HepG2 (cell line): ENCODE results near the gene OIT3. TPM values are rescaled to one million over a fixed set of nuclear protein-coding genes. Genes with fewer than 3 reads are reported as not detected.
A peak's percentile ranks its signal among the peaks of the same experiment; 100 is the strongest.

Experiments
- FOSL2 ChIP-seq: sonication (generic); formaldehyde crosslinking; IDR thresholded peaks from 2 replicates; pipeline ENCODE4 v1.4.0; 2020; ENCODE audit warnings: missing genetic modification reagents
- MEIS2 ChIP-seq: sonication (generic); formaldehyde crosslinking; IDR thresholded peaks from 2 replicates; pipeline ENCODE4 v1.9.0; 2021; ENCODE audit warnings: mild to moderate bottlenecking, missing genetic modification reagents
- RAD51 ChIP-seq: fragments of 450-650 bp; IDR thresholded peaks from 2 replicates; pipeline ENCODE4 v1.6.1; 2016; ENCODE audit warnings: borderline replicate concordance
- SMC3 ChIP-seq: IDR thresholded peaks from 2 replicates; pipeline ENCODE4 v1.6.1; 2011; ENCODE audit warnings: low read length, improper control_type of control experiment
- SP5 ChIP-seq: IDR thresholded peaks from 2 replicates; pipeline ENCODE4 v1.6.1; 2016; ENCODE audit warnings: low read depth, borderline replicate concordance
- TERF1 ChIP-seq: sonication (generic); formaldehyde crosslinking; IDR thresholded peaks from 2 replicates; pipeline ENCODE4 v1.8.0; 2022; ENCODE audit warnings: mild to moderate bottlenecking, missing genetic modification reagents, moderate library complexity
- TFAP4 ChIP-seq: sonication (generic); IDR thresholded peaks from 2 replicates; pipeline ENCODE4 v1.6.1; 2016; ENCODE audit warnings: low read depth, borderline replicate concordance
- ZBTB7A ChIP-seq: sonication (generic); formaldehyde crosslinking; IDR thresholded peaks from 2 replicates; pipeline ENCODE4 v1.8.0; 2022; ENCODE audit warnings: mild to moderate bottlenecking, missing genetic modification reagents
- ZFP37 ChIP-seq: sonication (generic); formaldehyde crosslinking; IDR thresholded peaks from 2 replicates; pipeline ENCODE4 v1.4.0; 2020; ENCODE audit warnings: missing genetic modification reagents, borderline replicate concordance
- ZNF18 ChIP-seq: sonication (generic); formaldehyde crosslinking; IDR thresholded peaks from 2 replicates; pipeline ENCODE4 v1.8.0; 2022; ENCODE audit warnings: mild to moderate bottlenecking, missing genetic modification reagents; ENCODE audit not compliant: insufficient replicate concordance
- ZNF362 ChIP-seq: sonication (generic); formaldehyde crosslinking; IDR thresholded peaks from 2 replicates; pipeline ENCODE4 v1.4.0; 2020; ENCODE audit warnings: missing genetic modification reagents, mild to moderate bottlenecking, borderline replicate concordance
- ZNF546 ChIP-seq: sonication (generic); formaldehyde crosslinking; conservative IDR thresholded peaks from 2 replicates; pipeline ENCODE4 v1.8.1; 2023; ENCODE audit warnings: mild to moderate bottlenecking, missing genetic modification reagents
- ZNF619 ChIP-seq: sonication (generic); formaldehyde crosslinking; IDR thresholded peaks from 2 replicates; pipeline ENCODE4 v1.4.0; 2020; ENCODE audit warnings: mild to moderate bottlenecking, missing genetic modification reagents
- ZNF740 ChIP-seq: sonication (generic); formaldehyde crosslinking; IDR thresholded peaks from 2 replicates; pipeline ENCODE4 v1.4.0; 2020; ENCODE audit warnings: missing genetic modification reagents
- ZNF790 ChIP-seq: sonication (generic); formaldehyde crosslinking; IDR thresholded peaks from 2 replicates; pipeline ENCODE4 v1.8.0; 2022; ENCODE audit warnings: missing genetic modification reagents, mild to moderate bottlenecking, borderline replicate concordance
- ZNF839 ChIP-seq: sonication (generic); formaldehyde crosslinking; IDR thresholded peaks from 2 replicates; pipeline ENCODE4 v1.4.0; 2020; ENCODE audit warnings: missing genetic modification reagents, mild to moderate bottlenecking, borderline replicate concordance
- ZSCAN21 ChIP-seq: sonication (generic); formaldehyde crosslinking; IDR thresholded peaks from 2 replicates; pipeline ENCODE4 v1.8.0; 2022; ENCODE audit warnings: mild to moderate bottlenecking, missing genetic modification reagents, moderate library complexity, borderline replicate concordance
- ZSCAN5A ChIP-seq: sonication (generic); formaldehyde crosslinking; IDR thresholded peaks from 2 replicates; pipeline ENCODE4 v1.8.0; 2022; ENCODE audit warnings: mild to moderate bottlenecking, missing genetic modification reagents, borderline replicate concordance
- polyA plus RNA-seq, 8 experiments: library from polyadenylated mRNA; depleted of rRNA in 3 of 8; stranded (reverse) in 7 of 8; unstranded in 1 of 8; fragments of >200 nt; fragmentation: Illumina TruSeq in 4 of 8; extraction: Trizol in 4 of 8; gene quantifications; 2 replicates each; pipeline versions ENCODE4 v1.2.1 to v1.2.3, GENCODE V29; 2011 to 2016; ENCODE audit warnings: low read depth in 4 of 8, missing spikeins in 1 of 8, mixed read lengths in 1 of 8; ENCODE audit not compliant: insufficient read depth in 1 of 8
- total RNA-seq, 5 experiments: library from RNA; depleted of rRNA; stranded (reverse); fragments of >200 nt; fragmentation: Illumina TruSeq; extraction: Trizol; gene quantifications; 2 replicates each; pipeline ENCODE4 v1.2.3, GENCODE V29; 2016; ENCODE audit warnings: low read depth in 1 of 5

The OIT3 gene
- total and polyA plus RNA-seq, 2 of the 13 experiments (the other 11 are each of a cell fraction or from before 2014, with no cell fraction given): not detected

- TF ChIP-seq MEIS2 (CRISPR knock-in tag) (no peak), ZNF546 (CRISPR knock-in tag) (no peak), TFAP4 (no peak), ZNF362 (CRISPR knock-in tag) (no peak), ZNF740 (CRISPR knock-in tag) (0 out of 2 replicates have a peak, but pooled peaks have one; percentile 34), SMC3 (no peak), ZNF790 (no peak), FOSL2 (CRISPR knock-in tag) (no peak), ZFP37 (CRISPR knock-in tag) (no peak), TERF1 (CRISPR knock-in tag) (no peak), ZBTB7A (CRISPR knock-in tag) (no peak), RAD51 (no peak), ZSCAN5A (CRISPR knock-in tag) (no peak), ZSCAN21 (peak; percentile 52; the same call in 1 of the 2 replicates), SP5 (CRISPR knock-in tag) (no peak), ZNF839 (CRISPR knock-in tag) (no peak), ZNF619 (CRISPR knock-in tag) (no peak), ZNF18 (CRISPR knock-in tag) (no peak)
These were observed 61.3 kb downstream of the OIT3 start, which contains the start of gene PLA2G12B (continued) for GRCh38 chr10:72954596-72955554.
